GM10847 (cell line): Measurements from ENCODE around the gene CDKAL1.

Experiments used
- POLR2A ChIP-seq: IDR thresholded peaks from 2 replicates; pipeline ENCODE4 v1.6.1; 2011; ENCODE audit not compliant: insufficient read length; ENCODE audit errors: extremely low read depth

CDKAL1 gene

DNA sequence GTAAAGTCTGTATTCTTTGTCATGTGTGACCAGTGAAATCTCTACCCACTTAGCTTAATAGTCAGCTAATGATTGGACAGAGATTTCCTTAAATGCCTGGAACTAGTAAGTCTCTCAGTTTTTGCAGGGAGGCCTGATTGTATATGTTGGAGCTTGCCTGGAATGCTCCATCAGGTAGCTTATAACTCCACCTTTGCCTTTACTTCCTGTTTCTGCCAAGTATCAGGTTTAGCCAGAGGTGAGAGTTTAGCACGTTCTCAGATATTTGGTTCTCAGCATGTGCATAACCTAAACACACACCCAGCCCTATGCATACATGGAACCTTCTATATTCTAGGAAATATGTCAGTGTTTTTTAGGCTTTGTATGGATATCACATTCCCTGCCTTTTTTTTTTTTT, 435.3 kb downstream of the CDKAL1 start:
- TF ChIP-seq POLR2A = no peak

DNA sequence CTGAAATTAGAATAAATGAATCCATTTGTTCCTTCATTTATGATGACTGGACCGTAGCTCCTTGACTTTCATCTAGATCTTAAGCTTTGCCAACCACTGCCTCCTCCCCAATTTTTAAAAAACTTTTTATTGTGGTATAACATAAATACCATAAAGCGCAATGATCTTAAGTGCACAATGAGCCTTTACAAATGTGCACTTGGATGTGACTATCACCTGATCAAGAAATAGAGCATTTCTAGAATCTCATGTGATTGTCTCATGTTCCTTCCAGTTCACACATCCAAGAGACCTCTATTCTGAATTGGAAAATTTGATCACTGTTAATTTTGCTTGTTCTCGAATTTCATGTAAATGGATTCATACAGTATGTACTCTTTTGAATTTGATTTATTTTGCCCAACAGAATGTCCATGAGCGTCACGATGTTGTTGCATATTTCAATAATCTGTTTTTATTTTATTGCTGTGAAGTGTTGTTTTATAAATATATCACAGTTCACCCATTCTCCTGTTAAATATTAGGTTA, 442.2 kb downstream of the CDKAL1 start:
- no peak for TF ChIP-seq POLR2A

DNA sequence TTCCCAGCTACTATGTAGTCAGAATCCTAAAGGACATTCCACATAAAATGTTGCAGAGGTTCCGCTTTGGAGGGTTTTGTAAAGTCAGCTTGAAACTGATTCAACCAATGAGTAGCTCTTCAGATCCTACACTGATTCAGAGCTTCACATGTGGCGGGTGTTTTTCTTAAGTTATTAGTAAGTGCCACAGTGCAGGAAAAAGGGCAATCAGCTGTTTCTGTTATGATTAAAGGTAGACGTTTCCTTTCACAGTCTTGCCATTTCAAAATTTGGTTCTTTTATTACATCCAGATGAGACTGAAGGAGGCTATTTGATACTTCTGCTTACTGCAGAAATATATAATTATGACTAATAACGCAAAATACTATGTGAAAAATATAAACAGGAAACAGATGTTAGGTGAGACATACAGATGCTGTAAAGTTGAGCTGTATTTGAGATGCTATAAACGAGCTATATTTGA, 443.9 kb downstream of the CDKAL1 start:
- no peak for TF ChIP-seq POLR2A

DNA sequence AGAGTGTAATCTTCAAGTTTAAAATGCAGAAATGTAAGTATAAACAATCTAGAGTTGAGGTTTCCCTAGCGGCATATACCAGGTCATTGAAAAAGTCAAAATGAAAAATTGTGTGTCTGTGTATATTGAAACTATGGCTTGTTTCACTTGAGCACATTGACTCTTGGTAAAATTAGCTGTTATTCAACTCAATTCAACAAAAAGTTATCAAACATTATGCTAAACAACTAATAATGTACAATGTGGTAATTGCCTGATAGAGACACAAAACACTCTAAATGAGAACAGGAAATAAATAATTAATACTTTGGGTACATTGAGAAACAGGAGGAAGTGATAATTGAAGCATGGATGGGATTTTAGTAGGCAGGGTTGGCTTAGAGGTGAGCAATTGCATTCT, 444.8 kb downstream of the CDKAL1 start:
- TF ChIP-seq POLR2A = no peak

DNA sequence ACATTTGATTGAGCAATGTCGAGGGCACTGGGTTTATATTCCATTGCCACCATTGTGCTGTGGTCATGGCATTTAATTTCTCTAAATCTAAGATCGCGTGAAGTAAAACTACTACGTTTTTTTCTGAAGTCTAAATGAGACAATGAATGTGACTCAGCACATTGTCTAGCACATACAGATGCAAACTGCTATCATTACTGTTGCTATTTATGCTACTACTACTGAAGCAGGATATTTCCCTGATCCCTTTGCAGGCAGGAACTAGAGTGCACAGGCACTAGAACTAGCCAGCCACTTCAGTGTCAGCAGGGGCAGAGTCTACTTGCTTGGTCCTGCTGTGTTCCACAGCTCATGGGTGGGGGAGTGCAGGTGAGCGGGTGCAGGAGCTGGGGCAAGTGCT, 449.7 kb downstream of the CDKAL1 start:
- no peak for TF ChIP-seq POLR2A

DNA sequence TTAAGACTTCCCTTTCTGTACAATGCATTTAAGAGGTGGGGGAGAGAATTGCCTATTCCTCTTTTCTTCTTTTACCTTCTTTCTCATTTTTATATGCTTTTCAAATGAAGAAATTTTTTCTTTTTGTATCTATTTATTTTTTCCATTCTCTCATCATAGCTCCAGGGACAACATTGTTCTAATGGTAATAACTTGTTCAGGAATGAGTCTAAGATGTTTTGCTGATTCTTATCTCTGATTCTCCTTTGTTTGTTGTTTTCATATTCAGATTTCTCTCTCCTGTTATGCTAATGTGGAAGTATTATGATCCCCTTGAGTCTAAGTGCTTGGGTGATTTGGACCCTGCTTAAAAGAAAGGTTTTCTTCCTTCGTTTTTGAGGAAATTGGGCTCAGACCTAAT, 451.6 kb downstream of the CDKAL1 start:
- no peak for TF ChIP-seq POLR2A

DNA sequence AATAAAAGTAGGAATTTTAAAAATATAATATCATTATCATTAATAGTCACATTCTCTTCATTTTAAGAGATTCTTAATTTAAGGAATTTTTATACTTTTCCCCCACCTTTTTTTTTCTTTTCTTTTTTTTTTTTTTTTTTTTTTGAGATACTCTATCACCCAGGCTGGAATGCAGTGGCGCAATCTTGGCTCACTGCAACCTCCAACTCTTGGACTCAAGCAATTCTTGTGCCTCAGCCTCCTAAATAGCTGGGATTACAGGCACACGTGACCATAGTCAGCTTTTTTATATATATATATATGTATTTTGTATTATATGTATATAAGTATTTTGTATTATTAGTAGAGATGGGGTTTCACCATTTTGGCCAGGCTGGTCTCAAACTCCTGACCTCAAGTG, 457.7 kb downstream of the CDKAL1 start:
- no peak for TF ChIP-seq POLR2A

DNA sequence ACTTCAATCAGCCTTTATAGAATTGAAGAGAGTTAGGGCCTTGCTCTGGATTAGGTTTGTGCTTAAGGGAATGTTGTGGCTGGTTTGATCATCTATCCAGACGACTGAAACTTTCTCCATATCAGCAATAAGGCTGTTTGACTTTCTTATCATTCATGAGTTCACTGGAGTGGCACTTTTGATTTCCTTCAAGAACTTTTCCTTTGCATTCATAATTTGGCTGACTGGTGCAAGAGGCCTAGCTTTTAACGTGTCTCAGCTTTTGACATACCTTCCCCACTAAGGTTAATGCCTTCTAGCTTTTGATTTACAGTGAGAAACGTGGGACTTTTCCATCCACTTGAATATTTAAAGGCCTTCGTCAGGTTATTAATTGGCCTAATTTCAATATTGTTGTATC, 461.8 kb downstream of the CDKAL1 start:
- no peak for TF ChIP-seq POLR2A

DNA sequence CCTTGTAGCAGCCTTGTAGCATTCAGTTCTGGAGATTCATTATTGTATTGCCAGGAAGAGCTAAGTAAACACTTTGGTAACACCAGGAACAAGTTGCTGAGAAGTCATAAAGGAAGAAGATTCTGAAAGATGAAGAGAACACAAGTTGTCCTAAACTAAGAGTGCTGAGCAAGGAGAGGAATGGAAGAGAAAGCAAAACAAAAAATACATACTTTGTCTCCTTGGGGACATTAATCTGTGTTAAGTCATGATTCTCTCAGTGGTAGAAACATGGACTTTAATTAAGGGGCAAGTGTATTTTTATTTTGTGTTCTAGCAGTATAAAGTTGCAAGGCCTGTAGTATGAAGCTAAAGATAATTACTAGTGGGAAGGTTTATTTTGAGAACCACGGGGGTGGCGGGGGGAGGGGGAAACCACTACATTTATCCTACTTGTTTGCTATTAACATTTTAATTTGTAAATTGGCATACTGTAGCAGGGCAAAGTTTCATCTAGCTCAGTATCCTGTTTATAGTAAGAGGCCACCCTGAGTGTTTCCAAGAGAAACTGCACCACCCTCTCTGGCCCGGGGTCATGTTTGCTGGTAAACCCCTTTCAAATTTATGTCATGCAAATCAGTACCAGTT, 463.0 kb downstream of the CDKAL1 start:
- TF ChIP-seq POLR2A = no peak

DNA sequence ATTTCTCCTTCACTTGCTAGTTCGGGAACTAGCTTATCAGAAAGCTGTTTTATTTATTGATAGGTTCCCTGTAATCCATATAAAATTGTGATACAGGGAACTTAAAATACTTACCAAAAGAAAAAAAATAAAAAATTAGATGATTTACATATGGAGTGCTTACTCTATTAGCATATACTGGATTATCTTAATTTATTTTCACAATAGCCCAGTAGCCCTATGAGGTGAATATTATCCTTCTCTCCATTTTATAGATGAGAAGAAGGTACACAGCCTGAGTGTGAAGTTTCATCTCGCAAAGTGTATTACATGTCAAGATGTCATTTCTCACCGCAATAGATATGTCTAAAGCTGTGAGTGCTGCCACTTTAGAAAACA, 463.5 kb downstream of the CDKAL1 start:
- no peak for TF ChIP-seq POLR2A

DNA sequence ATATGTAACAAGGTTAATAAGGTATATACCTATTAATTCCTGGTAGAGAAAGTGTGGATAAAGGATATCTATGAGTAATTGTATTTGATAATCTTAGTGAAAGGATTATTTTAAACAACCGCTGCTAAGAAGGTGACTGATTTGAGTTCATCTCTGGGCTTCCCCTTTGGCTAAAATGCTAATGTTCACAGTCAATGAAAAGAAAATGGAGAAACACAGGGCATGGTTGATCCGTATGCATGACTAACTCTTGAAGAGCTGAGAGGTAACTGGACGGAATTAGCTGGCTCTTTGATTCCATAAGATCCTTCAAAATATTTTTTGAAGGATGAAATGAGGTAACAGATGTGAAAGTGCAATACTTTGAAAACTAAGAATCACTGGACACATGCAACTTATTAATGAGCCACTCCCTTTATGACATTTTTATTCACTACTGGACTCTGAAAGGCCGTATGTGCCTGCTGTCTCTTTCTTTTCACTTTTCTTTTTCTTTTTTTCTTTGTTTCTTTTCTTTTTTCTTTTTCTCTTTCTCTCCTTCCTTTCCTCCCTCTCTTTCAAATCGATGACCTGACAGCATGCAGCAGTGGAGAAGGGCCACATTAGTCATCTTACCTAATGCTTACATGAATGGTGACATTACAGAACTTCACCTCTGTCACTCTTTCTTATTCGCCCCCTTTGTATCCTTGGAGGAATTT, 464.6 kb downstream of the CDKAL1 start:
- no peak for TF ChIP-seq POLR2A

DNA sequence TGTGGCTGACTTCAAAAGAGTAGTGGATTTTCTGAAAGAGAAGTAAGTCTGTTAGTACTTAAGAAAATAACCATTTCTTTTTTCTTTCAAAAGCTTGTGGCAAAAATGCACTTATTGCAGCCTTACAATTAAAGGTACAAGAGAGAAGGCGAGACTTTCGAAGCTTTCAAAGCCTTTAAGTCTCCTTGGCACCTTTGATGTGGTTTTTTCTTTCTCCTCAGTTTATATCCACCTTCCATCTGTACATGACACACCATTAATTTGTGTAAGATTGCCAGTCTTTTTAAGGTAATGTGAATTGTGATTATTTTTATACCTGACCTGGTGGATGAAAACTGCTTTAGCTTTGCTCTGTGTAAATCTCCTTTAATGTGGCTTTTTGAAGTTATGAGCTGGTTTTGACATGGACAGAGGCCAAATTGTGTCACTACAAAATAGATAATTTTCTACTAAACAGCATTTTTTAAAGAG, 466.1 kb downstream of the CDKAL1 start:
- TF ChIP-seq POLR2A = no peak

DNA sequence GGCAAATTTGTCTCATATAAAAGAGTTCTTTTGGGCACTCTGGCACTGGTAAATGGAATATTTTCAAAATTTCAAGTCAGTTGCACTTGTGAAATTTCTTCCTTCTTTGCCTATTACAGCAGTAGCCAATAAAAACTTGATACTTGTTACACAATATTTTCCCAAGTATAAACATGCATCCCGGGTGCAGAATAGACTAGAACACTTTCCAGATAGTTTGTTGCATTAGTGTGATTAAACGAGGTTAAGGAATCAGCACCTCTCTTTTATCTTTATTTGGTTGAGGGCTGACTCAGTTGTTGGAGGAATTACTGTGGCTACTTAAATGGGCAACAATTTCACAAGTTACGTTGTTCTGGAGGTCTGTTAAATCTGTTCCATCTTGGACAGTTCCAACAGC, 467.5 kb downstream of the CDKAL1 start:
- no peak for TF ChIP-seq POLR2A

DNA sequence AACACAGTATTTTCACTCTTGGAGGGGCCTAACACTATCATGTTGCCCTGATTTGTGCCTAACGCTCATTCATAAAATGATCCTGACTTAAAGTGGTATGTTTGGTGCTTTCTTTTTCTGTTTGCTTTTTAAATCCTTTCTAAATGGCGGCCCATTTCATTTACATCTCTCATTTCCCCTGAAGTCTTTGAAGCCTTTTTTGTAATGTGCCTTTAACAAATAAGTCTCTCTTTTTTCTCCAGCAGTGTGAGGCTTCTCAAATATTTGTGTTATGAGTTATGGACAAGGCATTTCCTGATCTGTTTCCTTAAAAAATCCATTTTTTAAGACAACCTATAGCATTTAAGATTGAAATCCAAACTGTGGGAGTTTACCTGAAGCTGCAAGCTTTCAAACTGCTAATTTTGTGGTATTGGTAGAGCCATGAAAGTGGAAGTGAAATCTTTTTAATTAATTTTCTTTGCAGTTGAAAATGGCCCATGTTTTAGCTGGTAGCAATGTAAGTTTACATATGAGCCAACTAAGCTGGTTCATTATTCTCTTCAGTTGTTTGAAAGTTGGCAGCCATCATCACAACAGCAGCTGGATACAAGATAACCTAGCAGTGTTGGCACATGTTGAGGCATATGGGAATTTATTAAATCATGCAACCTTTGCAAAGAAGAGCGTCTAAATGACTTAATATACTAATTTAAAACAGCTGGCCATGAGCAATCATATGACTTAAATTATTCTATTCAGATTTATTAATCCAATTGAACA, 469.7 kb downstream of the CDKAL1 start:
- no peak for TF ChIP-seq POLR2A

DNA sequence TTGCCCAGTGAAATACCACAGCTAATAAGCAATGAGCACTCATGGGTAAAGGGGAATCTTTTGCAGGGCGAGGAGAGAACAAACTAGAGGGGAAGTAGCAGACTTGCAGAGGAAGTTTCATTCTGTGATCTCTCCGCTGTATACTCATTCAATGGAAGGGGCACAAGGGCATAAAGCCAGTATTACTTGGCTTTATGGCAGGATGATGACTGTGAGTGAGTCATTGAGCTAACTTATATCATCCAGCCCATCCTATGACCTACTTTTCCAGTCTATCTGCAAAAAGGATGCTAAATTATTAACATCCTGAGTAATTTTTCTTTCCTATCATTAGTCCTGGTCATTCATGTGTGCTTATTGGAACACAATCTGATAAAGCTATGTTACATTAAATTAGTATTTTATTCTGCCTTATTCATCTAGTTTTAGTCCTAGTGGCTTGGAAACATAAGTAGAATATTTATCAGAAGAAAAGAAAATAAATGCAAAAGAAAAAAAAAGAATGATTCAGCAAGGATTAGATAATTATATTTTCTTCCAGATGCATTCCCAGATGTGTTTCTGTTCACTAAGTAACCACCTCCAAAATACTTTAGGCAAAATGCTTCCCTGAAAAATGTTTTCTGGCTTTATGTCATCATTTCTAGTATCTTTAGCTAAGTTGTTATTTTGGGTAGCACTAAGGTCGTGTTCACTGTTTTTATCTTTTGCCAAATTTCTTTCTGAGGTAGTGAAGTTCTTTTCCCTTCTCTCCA, 471.7 kb downstream of the CDKAL1 start:
- TF ChIP-seq POLR2A = no peak
